H9 (cell line): ENCODE data around the gene CNOT6. TPM values are rescaled to one million over a fixed set of nuclear protein-coding genes. Genes with fewer than 3 reads are reported as not detected.

ENCODE experiments used
- DNase-seq: peaks from one replicate; pipeline ENCODE4 v3.0.0-alpha.2; 2017
- H2AFZ ChIP-seq: one replicate; pipeline ENCODE4 v1.6.1; 2013; ENCODE audit warnings: mild to moderate bottlenecking, low read length, control low read depth, moderate library complexity
- H2AK5ac ChIP-seq: 2 replicates; pipeline ENCODE4 v1.6.1; 2013; ENCODE audit warnings: low read length, control low read depth, mixed read lengths; ENCODE audit not compliant: insufficient read length
- H2BK120ac ChIP-seq: one replicate; pipeline ENCODE4 v1.6.1; 2013; ENCODE audit warnings: low read depth, mild to moderate bottlenecking, low read length, control low read depth, inconsistent platforms; ENCODE audit not compliant: poor library complexity, severe bottlenecking
- H2BK12ac ChIP-seq: 2 replicates; pipeline ENCODE4 v1.6.1; 2013; ENCODE audit warnings: low read length, control low read depth, mixed read lengths, low read depth; ENCODE audit not compliant: insufficient read length
- H2BK15ac ChIP-seq: 2 replicates; pipeline ENCODE4 v1.6.1; 2013; ENCODE audit warnings: low read depth, low read length, control low read depth
- H2BK20ac ChIP-seq: one replicate; pipeline ENCODE4 v1.6.1; 2013; ENCODE audit warnings: low read depth, mild to moderate bottlenecking, low read length, control low read depth, inconsistent platforms; ENCODE audit not compliant: poor library complexity, severe bottlenecking
- H2BK5ac ChIP-seq: 2 replicates; pipeline ENCODE4 v1.6.1; 2013; ENCODE audit warnings: low read length, control low read depth, mixed read lengths; ENCODE audit not compliant: insufficient read length
- H3K14ac ChIP-seq: 2 replicates; pipeline ENCODE4 v1.6.1; 2013; ENCODE audit warnings: low read length, control low read depth; ENCODE audit not compliant: insufficient read depth
- H3K18ac ChIP-seq: 2 replicates; pipeline ENCODE4 v1.6.1; 2013; ENCODE audit warnings: low read depth, mild to moderate bottlenecking, mixed read lengths, low read length, control low read depth; ENCODE audit not compliant: insufficient read length
- H3K23ac ChIP-seq: 2 replicates; pipeline ENCODE4 v1.6.1; 2013; ENCODE audit warnings: low read length, control low read depth, mixed read lengths, low read depth; ENCODE audit not compliant: insufficient read length
- H3K23me2 ChIP-seq: 2 replicates; pipeline ENCODE4 v1.6.1; 2013; ENCODE audit warnings: low read depth, mild to moderate bottlenecking, mixed read lengths, low read length, control low read depth; ENCODE audit not compliant: insufficient read length, poor library complexity, severe bottlenecking
- H3K27ac ChIP-seq: 2 replicates; pipeline ENCODE4 v1.5.1; 2013; ENCODE audit warnings: low read length, control low read depth, mixed read lengths, low read depth; ENCODE audit not compliant: insufficient read length
- H3K27me3 ChIP-seq: 2 replicates; pipeline ENCODE4 v1.6.1; 2013; ENCODE audit warnings: low read length, control low read depth, inconsistent platforms; ENCODE audit not compliant: insufficient read depth
- H3K4ac ChIP-seq: 2 replicates; pipeline ENCODE4 v1.6.1; 2013; ENCODE audit warnings: low read depth, mild to moderate bottlenecking, control low read depth, inconsistent platforms, low read length, moderate library complexity
- H3K4me1 ChIP-seq: 2 replicates; pipeline ENCODE4 v1.6.1; 2013; ENCODE audit warnings: low read length, control low read depth, inconsistent platforms; ENCODE audit not compliant: insufficient read depth
- H3K4me2 ChIP-seq: 2 replicates; pipeline ENCODE4 v1.6.1; 2013; ENCODE audit warnings: low read length, control low read depth, mixed read lengths; ENCODE audit not compliant: insufficient read length, insufficient read depth
- H3K56ac ChIP-seq: 2 replicates; pipeline ENCODE4 v1.6.1; 2013; ENCODE audit warnings: low read depth, mild to moderate bottlenecking, mixed read lengths, low read length, control low read depth; ENCODE audit not compliant: insufficient read length
- H3K79me1 ChIP-seq: 2 replicates; pipeline ENCODE4 v1.6.1; 2013; ENCODE audit warnings: low read depth, mild to moderate bottlenecking, moderate library complexity, low read length, control low read depth, inconsistent platforms; ENCODE audit not compliant: insufficient read depth, poor library complexity, severe bottlenecking
- H3K79me2 ChIP-seq: 2 replicates; pipeline ENCODE4 v1.6.1; 2013; ENCODE audit warnings: low read length, control low read depth, inconsistent platforms; ENCODE audit not compliant: insufficient read depth
- H3K9ac ChIP-seq: 2 replicates; pipeline ENCODE4 v1.6.1; 2013; ENCODE audit warnings: low read length, control low read depth, mixed read lengths; ENCODE audit not compliant: insufficient read length; ENCODE audit errors: extremely low read depth
- H3K9me3 ChIP-seq: one replicate; pipeline ENCODE4 v1.6.1; 2013; ENCODE audit warnings: low read depth, low read length, inconsistent platforms; ENCODE audit not compliant: control insufficient read depth
- H3T11ph ChIP-seq: one replicate; pipeline ENCODE4 v1.6.1; 2013; ENCODE audit warnings: mild to moderate bottlenecking, low read length, control low read depth, inconsistent platforms
- H4K20me1 ChIP-seq: one replicate; pipeline ENCODE4 v1.6.1; 2013; ENCODE audit not compliant: control insufficient read depth, insufficient read length, insufficient read depth
- H4K5ac ChIP-seq: 2 replicates; pipeline ENCODE4 v1.6.1; 2013; ENCODE audit warnings: low read depth, mild to moderate bottlenecking, mixed read lengths, low read length, control low read depth; ENCODE audit not compliant: insufficient read length
- H4K8ac ChIP-seq: replicated peaks from 2 replicates; pipeline ENCODE4 v1.6.1; 2013; ENCODE audit warnings: low read length, control low read depth, mixed read lengths, low read depth; ENCODE audit not compliant: insufficient read length
- H4K91ac ChIP-seq: 2 replicates; pipeline ENCODE4 v1.6.1; 2013; ENCODE audit warnings: low read depth, mild to moderate bottlenecking, moderate library complexity, mixed read lengths, low read length, control low read depth; ENCODE audit not compliant: insufficient read length
- H3K27ac Mint-ChIP-seq, 3 experiments: 2 replicates in 2 of 3; 3 replicates in 1 of 3; pipeline ENCODE4 v1.8.0; 2020 to 2021; ENCODE audit warnings: mixed read lengths in 3 of 3, mild to moderate bottlenecking in 1 of 3, moderate library complexity in 1 of 3
- H3K27me3 Mint-ChIP-seq: 2 replicates; pipeline ENCODE4 v1.8.0; 2021; ENCODE audit warnings: low read depth, mild to moderate bottlenecking, moderate library complexity, mixed read lengths
- H3K36me3 Mint-ChIP-seq, 3 experiments: 2 replicates in 2 of 3; 3 replicates in 1 of 3; pipeline ENCODE4 v1.8.0; 2020 to 2021; ENCODE audit warnings: low read depth in 3 of 3, mixed read lengths in 3 of 3; ENCODE audit not compliant: insufficient read depth in 1 of 3
- H3K4me1 Mint-ChIP-seq, 2 experiments: 2 replicates each; pipeline ENCODE4 v1.8.0; 2020; ENCODE audit warnings: mixed read lengths in 2 of 2
- H3K4me3 Mint-ChIP-seq, 2 experiments: 2 replicates in 1 of 2; 3 replicates in 1 of 2; pipeline ENCODE4 v1.8.0; 2020 to 2021; ENCODE audit warnings: mild to moderate bottlenecking in 2 of 2, mixed read lengths in 2 of 2, moderate library complexity in 1 of 2
- H3K9me3 Mint-ChIP-seq, 2 experiments: 2 replicates in 1 of 2; 3 replicates in 1 of 2; pipeline ENCODE4 v1.8.0; 2020; ENCODE audit warnings: mild to moderate bottlenecking in 2 of 2, mixed read lengths in 2 of 2, moderate library complexity in 1 of 2
- WGBS: extraction: QIAGEN DNeasy Blood & Tissue Kit; methylation state at CpG from one replicate; pipeline ENCODE4 v1.1.7; 2013; ENCODE audit warnings: missing lambda C conversion rate, low lambda C conversion rate, mixed read lengths; ENCODE audit not compliant: insufficient read length; ENCODE audit errors: extremely low coverage; 5-methylcytosine and 5-hydroxymethylcytosine counted together
- total RNA-seq: library from RNA; stranded (reverse); gene quantifications from 2 replicates; pipeline ENCODE4 v1.2.1, GENCODE V29; 2021
- TF ChIP-seq, protein P1 (sequence below): fragments of 200-600 bp; sonication (generic); conservative IDR thresholded peaks from 3 replicates; pipeline ENCODE4 v1.8.0; 2021; ENCODE audit warnings: antibody characterized with exemption, mild to moderate bottlenecking

The CNOT6 gene
- total RNA-seq, 1 experiment from 2014 or later, result 45.0 TPM

GRCh38 chr5:180463216-180463900 is 30.8 kb upstream of the CNOT6 start:
- H3K27me3 Mint-ChIP-seq, result peaks cover 6% of the 10 kb centered on the region; the same call in 1 of the 2 replicates
- TF ChIP-seq, protein P1, sequence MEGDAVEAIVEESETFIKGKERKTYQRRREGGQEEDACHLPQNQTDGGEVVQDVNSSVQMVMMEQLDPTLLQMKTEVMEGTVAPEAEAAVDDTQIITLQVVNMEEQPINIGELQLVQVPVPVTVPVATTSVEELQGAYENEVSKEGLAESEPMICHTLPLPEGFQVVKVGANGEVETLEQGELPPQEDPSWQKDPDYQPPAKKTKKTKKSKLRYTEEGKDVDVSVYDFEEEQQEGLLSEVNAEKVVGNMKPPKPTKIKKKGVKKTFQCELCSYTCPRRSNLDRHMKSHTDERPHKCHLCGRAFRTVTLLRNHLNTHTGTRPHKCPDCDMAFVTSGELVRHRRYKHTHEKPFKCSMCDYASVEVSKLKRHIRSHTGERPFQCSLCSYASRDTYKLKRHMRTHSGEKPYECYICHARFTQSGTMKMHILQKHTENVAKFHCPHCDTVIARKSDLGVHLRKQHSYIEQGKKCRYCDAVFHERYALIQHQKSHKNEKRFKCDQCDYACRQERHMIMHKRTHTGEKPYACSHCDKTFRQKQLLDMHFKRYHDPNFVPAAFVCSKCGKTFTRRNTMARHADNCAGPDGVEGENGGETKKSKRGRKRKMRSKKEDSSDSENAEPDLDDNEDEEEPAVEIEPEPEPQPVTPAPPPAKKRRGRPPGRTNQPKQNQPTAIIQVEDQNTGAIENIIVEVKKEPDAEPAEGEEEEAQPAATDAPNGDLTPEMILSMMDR, result no peak
- Histone ChIP-seq H2BK15ac (no peak overlapping the region), H3K56ac (no peak overlapping the region), H3K23me2 (no peaks in the 10 kb centered on the region), H4K91ac (no peak overlapping the region), H3K23ac (no peak overlapping the region), H3K9ac (no peak overlapping the region), H2BK120ac (no peak overlapping the region), H2BK20ac (no peak overlapping the region), H3K9me3 (no peaks in the 10 kb centered on the region), H4K20me1 (no peaks in the 10 kb centered on the region), H3T11ph (no peak overlapping the region), H2AK5ac (no peak overlapping the region), H3K4me2 (no peak overlapping the region), H4K8ac (no peak overlapping the region), H3K4me1 (no peaks in the 10 kb centered on the region), H3K18ac (no peak overlapping the region), H2BK12ac (no peak overlapping the region), H4K5ac (no peak overlapping the region), H2AFZ (no peak overlapping the region), H3K79me2 (no peaks in the 10 kb centered on the region), H3K27me3 (no peaks in the 10 kb centered on the region), H3K27ac (no peak overlapping the region), H2BK5ac (no peak overlapping the region), H3K79me1 (no peaks in the 10 kb centered on the region), H3K14ac (no peak overlapping the region; the same call in 1 of the 2 replicates), H3K4ac (no peak overlapping the region)
- peaks cover 22 to 26% of the 10 kb centered on the region in 2 experiments for H3K9me3 Mint-ChIP-seq
- DNase-seq, result no peak
- no peaks in the 10 kb centered on the region for H3K4me1 Mint-ChIP-seq
- peaks cover 8 to 14% (median 10%) of the 10 kb centered on the region in 3 experiments for H3K36me3 Mint-ChIP-seq
- WGBS, result no CpG with 5 or more reads among the region's 8 CpGs
- H3K4me3 Mint-ChIP-seq, result no peak overlapping the region
- H3K27ac Mint-ChIP-seq, result no peak overlapping the region
